Measurements from ENCODE around the gene PCDHB16.
"Not testable (repeated sequence)": the region's sequence is repeated elsewhere in the genome, so short reads cannot be mapped to it uniquely, and the experiment has no call there.

Gene PCDHB16

GRCh38 chr5:141225421-141225820 lies 43.2 kb downstream of the PCDHB16 start:
- not testable (repeated sequence) for DNase-seq (ENCODE audit: low read depth in 1 of 2, low spot score in 1 of 2)

GRCh38 chr5:141234109-141234667 lies 52.0 kb downstream of the PCDHB16 start:
- DNase-seq (ENCODE audit: low read depth in 1 of 2, low spot score in 1 of 2) = no peak
